Stimulated activated naive CD8-positive, alpha-beta T cell treated with anti-CD3 and anti-CD28 coated beads, Interleukin-15, Interleukin-2, amounts not matched to agents 100 ng/mL and 50 ng/mL, for 24 hours (primary cell): Measurements from ENCODE around the gene SEZ6.
"Not testable (repeated sequence)": the region's sequence is repeated elsewhere in the genome, so short reads cannot be mapped to it uniquely, and the experiment has no call there.

Experiments
- H3K27ac Mint-ChIP-seq: one replicate; pipeline ENCODE4 v1.8.0; 2021; ENCODE audit warnings: mild to moderate bottlenecking, mixed read lengths
- H3K27me3 Mint-ChIP-seq: one replicate; pipeline ENCODE4 v1.8.0; 2021; ENCODE audit warnings: mixed read lengths
- H3K36me3 Mint-ChIP-seq: one replicate; pipeline ENCODE4 v1.8.0; 2021; ENCODE audit warnings: low read depth, mixed read lengths
- H3K4me1 Mint-ChIP-seq: one replicate; pipeline ENCODE4 v1.8.0; 2021; ENCODE audit warnings: low read depth, mixed read lengths
- H3K4me3 Mint-ChIP-seq: one replicate; pipeline ENCODE4 v1.8.0; 2021; ENCODE audit warnings: mild to moderate bottlenecking, mixed read lengths
- H3K9me3 Mint-ChIP-seq: one replicate; pipeline ENCODE4 v1.8.0; 2021; ENCODE audit warnings: mixed read lengths

Gene SEZ6

DNA sequence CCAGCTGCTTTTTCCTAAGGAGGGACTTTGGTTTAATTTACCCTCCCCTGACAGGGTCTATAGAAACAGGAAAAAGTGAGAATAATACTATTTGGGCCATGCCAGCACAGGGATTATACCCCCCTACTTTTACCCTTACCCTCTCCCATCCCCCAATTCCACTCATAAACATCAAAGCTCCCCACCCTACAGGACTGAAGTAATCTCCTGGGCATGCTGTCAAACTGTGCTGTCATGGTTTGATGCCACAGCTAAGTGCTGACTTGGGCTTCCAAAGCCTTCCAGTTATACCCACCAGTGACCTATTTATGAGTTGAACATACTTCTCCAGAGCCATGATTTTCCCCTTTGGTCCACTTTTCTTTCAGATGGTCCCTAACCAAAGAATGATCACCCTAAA lies 67.3 kb downstream of the SEZ6 start:
- peaks cover 56% of the 10 kb centered on the region for H3K36me3 Mint-ChIP-seq
- H3K4me1 Mint-ChIP-seq = peaks cover 75% of the 10 kb centered on the region
- no peak overlapping the region for H3K4me3 Mint-ChIP-seq
- no peaks in the 10 kb centered on the region for H3K9me3 Mint-ChIP-seq
- H3K27ac Mint-ChIP-seq = no peak overlapping the region
- H3K27me3 Mint-ChIP-seq = no peaks in the 10 kb centered on the region

DNA sequence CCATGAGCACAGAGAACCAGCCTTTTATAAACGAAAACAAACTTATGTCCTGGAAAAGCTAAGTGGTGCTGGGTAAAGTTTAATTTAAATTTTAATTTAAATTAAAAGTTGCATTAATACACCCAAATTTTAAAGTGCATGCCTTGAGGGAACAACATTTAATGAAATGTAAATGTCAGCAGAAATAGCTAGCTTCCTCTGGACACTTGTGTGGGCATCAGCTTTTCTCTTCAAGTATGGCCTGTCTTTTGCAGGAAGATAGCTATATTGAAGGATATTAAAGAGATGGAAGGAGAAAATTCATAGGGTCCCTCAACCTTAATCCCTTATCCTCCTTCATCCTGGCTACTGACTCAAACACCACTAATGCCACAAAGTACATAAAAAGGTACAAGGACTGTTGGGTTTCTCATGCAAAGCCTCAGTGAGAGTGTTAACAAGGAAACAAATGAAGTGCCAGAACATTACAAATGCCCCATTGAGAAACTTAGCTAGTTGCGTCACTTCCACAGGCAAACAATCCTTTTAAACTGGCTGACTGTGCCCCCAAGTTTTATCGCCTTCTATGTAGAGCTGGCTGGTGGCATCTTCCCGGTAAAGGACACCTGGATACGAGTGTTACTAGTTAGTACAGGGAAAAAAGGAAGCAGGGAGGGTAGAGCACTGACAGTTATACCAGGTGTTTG lies 68.6 kb downstream of the SEZ6 start:
- Mint-ChIP-seq H3K27ac (no peak overlapping the region), H3K36me3 (peaks cover 47% of the 10 kb centered on the region)

DNA sequence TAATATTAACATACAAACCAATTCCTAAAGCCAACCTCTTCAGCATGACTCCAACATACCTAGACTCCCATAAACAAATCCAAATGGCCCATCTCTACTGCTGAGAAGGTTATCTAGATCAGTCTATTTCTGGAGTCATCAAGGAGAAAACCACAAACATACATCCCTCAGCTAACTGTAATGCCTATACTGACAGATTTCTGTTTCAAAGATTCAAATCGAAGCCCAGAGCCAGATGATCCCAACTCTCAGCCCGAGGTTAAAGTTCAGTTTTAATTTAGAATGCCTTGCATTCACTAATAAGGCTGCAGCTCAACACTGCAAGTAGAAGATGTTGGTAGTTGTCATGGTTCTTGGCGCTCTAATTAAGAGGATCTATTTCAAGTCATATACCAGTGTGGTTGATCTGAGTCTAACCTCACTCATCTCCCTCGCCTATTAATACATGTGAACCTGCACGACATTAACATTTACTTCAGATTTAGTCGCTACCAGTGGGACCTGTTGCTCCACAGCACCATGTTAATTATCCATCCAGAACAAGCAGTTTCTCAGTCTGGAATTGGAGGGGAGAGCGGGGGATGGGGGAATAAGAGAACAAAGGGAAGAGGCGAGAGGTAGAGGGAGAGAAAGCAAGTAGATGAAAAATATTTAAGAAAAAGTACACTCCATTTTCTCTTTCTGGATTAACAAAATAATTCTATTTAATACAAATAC lies 69.9 kb downstream of the SEZ6 start:
- Mint-ChIP-seq H3K4me1 (peaks cover 65% of the 10 kb centered on the region), H3K27me3 (no peaks in the 10 kb centered on the region), H3K36me3 (peaks cover 42% of the 10 kb centered on the region), H3K9me3 (no peaks in the 10 kb centered on the region), H3K4me3 (no peak overlapping the region), H3K27ac (no peak overlapping the region)

More for the DNA sequence above, 68.6 kb downstream of the SEZ6 start:
- peaks cover 72% of the 10 kb centered on the region for H3K4me1 Mint-ChIP-seq
- H3K27me3 Mint-ChIP-seq = no peaks in the 10 kb centered on the region
- H3K9me3 Mint-ChIP-seq = no peaks in the 10 kb centered on the region
- H3K4me3 Mint-ChIP-seq = no peak overlapping the region

DNA sequence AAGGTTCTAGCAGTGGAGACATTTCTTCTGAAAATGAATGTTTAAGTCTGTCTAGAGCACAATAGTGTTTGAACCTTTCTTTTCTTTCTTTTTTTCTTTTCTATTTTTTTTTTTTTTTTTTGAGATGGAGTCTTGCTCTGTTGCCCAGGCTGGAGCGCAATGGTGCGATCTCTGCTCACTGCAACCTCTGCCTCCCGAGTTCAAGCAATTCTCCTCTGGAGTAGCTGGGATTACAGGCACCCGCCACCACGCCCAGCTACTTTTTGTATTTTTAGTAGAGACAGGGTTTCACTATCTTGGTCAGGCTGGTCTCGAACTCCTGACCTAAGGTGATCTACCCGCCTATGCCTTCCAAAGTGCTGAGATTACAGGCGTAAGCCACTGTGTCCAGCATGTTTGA lies 71.3 kb downstream of the SEZ6 start:
- H3K27me3 Mint-ChIP-seq, H3K27ac Mint-ChIP-seq, H3K9me3 Mint-ChIP-seq, H3K4me3 Mint-ChIP-seq: not testable (repeated sequence)
- H3K4me1 Mint-ChIP-seq = peaks cover 61% of the 10 kb centered on the region
- peaks cover 39% of the 10 kb centered on the region for H3K36me3 Mint-ChIP-seq

DNA sequence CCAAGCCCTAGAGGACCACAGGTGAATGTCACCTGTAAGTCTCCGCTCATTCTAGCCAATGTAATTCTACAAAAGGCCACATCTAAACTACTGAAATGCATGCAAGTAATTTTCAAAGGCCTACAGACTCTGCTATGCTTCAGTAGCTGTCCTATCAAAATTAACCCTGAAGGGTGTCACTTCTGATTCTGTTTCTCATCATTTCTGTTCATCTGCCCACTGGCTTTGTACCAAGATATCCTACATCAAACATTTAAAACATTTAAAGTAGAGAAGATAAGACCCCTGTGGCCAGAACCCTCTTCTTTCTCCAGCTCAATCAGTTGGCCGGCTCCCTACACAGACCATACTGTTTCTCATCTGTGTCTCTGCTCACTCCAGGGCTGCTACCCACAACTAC lies 76.0 kb downstream of the SEZ6 start:
- Mint-ChIP-seq H3K9me3 (peaks cover 14% of the 10 kb centered on the region), H3K27me3 (no peaks in the 10 kb centered on the region), H3K4me3 (no peak overlapping the region), H3K27ac (no peak overlapping the region), H3K4me1 (peaks cover 69% of the 10 kb centered on the region), H3K36me3 (peaks cover 55% of the 10 kb centered on the region)

DNA sequence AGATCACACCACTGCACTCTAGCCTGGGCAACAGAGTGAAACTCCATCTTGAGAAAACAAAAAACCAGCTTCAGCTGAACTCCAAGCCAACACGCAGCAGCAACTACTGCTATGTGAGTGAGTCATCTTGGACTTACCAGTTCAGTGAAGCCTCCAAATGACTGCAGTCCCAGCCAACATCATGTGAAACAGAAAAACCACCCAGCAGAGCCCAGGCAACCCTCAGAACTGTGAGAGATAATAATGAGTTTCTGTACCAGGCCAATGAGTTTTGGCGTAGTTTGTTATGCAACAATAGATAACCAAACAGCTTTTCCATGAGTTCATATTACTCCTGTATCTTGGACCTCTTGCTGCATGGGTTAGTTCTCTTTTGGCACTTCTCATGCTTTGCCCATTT lies 77.8 kb downstream of the SEZ6 start:
- H3K27me3 Mint-ChIP-seq = no peaks in the 10 kb centered on the region
- peaks cover 65% of the 10 kb centered on the region for H3K36me3 Mint-ChIP-seq
- H3K27ac Mint-ChIP-seq = peak overlapping the region; percentile 63
- H3K4me1 Mint-ChIP-seq = peaks cover 69% of the 10 kb centered on the region
- H3K9me3 Mint-ChIP-seq = peaks cover 14% of the 10 kb centered on the region
- H3K4me3 Mint-ChIP-seq = no peak overlapping the region

DNA sequence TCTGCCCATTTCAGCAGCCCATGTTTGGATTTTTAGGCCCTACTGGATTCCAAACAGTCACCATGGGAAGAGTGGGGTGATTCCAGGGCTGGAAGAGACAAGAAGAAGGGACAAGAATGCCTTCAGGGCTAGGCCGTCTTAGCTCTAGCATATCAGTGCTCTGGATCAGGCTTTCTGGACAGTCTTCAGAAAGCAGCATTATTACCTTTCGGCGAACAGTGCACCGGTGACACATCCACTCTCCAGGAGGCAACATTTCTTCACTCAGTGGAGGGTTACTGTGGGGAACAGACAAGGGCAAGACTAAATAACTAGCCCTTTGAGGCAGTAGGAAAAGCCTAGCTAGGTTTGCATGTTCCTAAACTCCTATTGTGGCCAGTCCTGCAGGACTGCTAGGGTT lies 79.0 kb downstream of the SEZ6 start:
- Mint-ChIP-seq H3K36me3 (peaks cover 75% of the 10 kb centered on the region), H3K4me3 (no peak overlapping the region), H3K27ac (peak overlapping the region; percentile 82), H3K4me1 (peaks cover 69% of the 10 kb centered on the region), H3K9me3 (peaks cover 14% of the 10 kb centered on the region), H3K27me3 (no peaks in the 10 kb centered on the region)

DNA sequence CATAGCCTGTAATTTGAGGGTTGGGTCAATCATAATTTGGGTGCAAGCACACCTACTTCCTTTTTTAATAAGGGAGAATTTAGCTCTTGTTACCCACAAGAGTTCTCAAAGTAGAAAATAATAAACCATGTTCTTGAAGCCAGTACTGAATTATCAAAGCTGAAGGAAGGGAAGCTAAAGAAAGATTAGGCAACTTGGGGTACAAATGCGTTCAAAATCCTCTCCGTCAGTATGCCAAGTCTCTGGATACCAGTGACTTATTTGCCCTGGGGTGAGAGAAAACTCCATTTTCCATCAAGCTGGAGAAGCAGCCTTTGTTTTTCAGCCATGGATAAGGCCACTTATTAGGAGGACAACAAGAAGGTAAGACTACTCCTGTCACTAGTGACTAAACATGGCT lies 79.5 kb downstream of the SEZ6 start:
- no peaks in the 10 kb centered on the region for H3K27me3 Mint-ChIP-seq
- H3K4me1 Mint-ChIP-seq = peaks cover 65% of the 10 kb centered on the region
- H3K4me3 Mint-ChIP-seq = peak overlapping the region; percentile 58
- H3K36me3 Mint-ChIP-seq = peaks cover 79% of the 10 kb centered on the region
- H3K27ac Mint-ChIP-seq = peak overlapping the region; percentile 82
- peaks cover 14% of the 10 kb centered on the region for H3K9me3 Mint-ChIP-seq

DNA sequence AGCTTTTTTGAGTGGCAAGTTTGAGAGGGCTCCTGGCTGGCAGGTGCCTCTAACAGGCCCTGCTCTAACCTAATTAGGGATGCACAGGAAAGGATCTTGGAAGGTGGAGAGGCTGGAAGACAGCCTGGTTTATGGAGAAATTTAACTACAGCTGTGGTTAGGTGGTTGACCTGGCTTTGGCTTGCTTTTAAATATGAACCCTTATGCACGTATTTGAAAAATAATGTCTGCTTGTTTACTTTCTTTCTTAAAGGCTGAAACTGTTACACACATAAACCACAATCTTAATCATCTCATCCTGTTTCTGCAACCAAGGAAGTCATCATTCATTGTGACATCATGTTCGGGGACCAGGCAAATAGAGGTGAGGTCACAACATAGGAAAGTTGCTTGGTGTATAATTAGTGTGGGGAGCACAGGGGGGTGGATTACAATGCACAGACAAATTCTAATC lies 79.9 kb downstream of the SEZ6 start:
- Mint-ChIP-seq H3K4me3 (peak overlapping the region; percentile 58), H3K9me3 (peaks cover 14% of the 10 kb centered on the region), H3K36me3 (peaks cover 81% of the 10 kb centered on the region), H3K4me1 (peaks cover 63% of the 10 kb centered on the region), H3K27ac (peak overlapping the region; percentile 82), H3K27me3 (no peaks in the 10 kb centered on the region)

DNA sequence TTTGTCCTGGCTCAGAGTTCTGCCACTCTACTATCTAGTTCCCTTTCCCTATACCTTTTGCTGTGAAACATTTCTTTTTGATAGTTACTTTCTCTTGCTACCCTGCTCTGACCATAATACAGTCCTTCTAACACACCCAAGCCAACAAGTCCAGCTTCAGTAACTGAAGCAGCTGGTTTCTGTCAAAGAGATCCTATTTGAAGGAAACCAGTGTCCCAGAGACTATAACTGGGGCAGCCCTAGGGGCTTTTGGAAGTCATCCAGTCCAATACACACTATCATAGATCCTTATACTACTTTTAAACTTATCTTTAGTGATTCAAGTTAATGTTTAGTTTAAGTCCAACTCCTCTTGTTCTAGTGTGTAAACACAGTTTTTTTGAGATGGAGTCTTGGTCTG lies 85.6 kb downstream of the SEZ6 start:
- Mint-ChIP-seq H3K4me1 (peaks cover 23% of the 10 kb centered on the region), H3K36me3 (peaks cover 86% of the 10 kb centered on the region), H3K9me3 (peaks cover 2% of the 10 kb centered on the region), H3K4me3 (no peak overlapping the region), H3K27ac (no peak overlapping the region), H3K27me3 (no peaks in the 10 kb centered on the region)

DNA sequence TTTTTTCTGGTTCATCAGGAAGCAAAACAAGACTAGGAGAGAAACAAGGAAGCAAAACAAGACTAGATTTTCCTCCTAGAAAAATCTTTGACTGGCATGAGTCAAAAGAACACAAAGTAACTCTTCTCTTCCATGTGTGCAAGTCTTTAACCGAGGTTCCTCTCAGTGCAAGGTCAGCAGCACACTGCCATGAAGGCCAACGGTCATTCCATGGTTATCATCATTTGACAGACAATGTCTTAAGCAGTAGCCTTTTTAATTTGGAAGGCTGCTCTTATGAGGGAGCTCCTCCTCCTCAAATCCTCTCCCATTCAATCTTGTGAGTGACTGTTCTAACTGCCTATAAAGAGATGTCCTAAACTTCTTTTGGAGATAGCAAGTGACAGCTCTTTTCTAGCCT lies 87.5 kb downstream of the SEZ6 start:
- H3K27ac Mint-ChIP-seq = no peak overlapping the region
- H3K9me3 Mint-ChIP-seq = peaks cover 8% of the 10 kb centered on the region
- H3K4me1 Mint-ChIP-seq = peaks cover 12% of the 10 kb centered on the region
- H3K27me3 Mint-ChIP-seq = no peaks in the 10 kb centered on the region
- peaks cover 84% of the 10 kb centered on the region for H3K36me3 Mint-ChIP-seq
- H3K4me3 Mint-ChIP-seq = no peak overlapping the region

DNA sequence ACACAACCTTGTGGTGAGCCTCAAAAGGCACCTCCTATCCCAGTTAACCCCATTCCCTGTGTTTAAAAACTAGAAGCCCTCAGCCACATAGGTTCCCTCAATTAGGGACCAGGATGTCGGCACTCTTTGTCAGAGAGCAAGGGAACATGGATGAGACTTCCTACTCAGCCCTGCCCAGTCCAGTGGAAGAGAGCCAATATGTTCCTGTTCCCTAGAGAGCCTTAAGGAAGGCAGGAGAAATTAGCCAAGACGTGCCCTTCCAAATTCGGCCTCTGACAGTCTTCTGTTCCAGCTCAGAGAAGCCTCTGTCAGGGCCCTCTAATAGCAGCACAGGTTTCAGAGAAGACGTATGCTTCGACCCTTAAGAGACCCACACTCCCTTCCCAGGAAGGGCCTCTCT lies 88.4 kb downstream of the SEZ6 start:
- peaks cover 84% of the 10 kb centered on the region for H3K36me3 Mint-ChIP-seq
- peaks cover 8% of the 10 kb centered on the region for H3K9me3 Mint-ChIP-seq
- H3K27me3 Mint-ChIP-seq = no peaks in the 10 kb centered on the region
- no peak overlapping the region for H3K4me3 Mint-ChIP-seq
- H3K4me1 Mint-ChIP-seq = peaks cover 9% of the 10 kb centered on the region
- H3K27ac Mint-ChIP-seq = no peak overlapping the region

DNA sequence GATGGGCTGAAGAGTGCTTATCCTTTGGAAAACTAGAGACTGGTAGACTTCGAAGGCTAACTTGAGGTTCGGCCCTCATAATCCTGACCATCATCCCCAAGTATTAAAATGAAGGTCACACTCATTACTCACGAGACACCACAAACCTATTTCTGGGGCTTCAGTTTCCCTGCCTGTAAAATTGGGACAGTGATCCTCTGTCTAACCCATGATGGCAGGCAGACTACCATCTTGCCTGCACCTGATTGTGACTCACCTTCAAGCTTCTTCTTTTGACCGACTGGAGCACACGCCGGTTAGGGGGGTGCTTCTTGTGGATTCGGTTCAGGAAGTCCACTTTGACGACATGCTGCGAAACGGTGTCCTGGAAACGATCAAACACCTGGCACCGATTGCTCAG lies 88.8 kb downstream of the SEZ6 start:
- no peak overlapping the region for H3K27ac Mint-ChIP-seq
- peaks cover 8% of the 10 kb centered on the region for H3K9me3 Mint-ChIP-seq

DNA sequence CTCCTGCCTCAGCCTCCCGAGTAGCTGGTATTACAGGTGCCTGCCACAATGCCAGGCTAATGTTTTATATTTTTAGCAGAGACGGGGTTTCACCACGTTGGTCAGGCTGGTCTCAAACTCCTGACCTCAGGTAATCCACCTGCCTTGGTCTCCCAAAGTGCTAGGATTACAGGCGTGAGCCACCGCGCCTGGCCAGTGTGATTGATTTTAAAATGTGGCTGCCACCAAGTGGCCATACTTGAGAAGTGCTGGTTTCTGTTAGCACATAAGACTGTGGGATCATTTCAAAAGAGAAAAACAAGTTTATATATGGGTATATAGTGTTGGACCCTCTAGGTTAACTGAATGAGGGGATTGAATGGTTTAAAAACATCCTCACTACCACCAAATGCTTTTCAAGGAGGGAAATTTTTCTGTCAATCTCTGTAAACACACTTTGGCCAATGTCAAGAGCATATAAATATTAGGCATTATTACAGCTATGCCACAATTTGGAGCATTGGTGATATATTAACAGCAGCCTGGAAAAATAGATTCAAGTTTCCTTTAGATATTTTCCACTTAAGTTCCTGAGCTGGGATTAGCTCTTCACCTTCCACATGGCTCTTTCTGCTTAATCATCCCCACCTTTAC lies 89.4 kb downstream of the SEZ6 start:
- Mint-ChIP-seq H3K27ac (peak overlapping the region; percentile 27), H3K27me3 (no peaks in the 10 kb centered on the region), H3K9me3 (peaks cover 8% of the 10 kb centered on the region), H3K36me3 (peaks cover 85% of the 10 kb centered on the region), H3K4me1 (peaks cover 9% of the 10 kb centered on the region), H3K4me3 (no peak overlapping the region)

More for the DNA sequence above, 88.8 kb downstream of the SEZ6 start:
- Mint-ChIP-seq H3K4me3 (no peak overlapping the region), H3K36me3 (peaks cover 86% of the 10 kb centered on the region), H3K4me1 (peaks cover 9% of the 10 kb centered on the region), H3K27me3 (no peaks in the 10 kb centered on the region)

DNA sequence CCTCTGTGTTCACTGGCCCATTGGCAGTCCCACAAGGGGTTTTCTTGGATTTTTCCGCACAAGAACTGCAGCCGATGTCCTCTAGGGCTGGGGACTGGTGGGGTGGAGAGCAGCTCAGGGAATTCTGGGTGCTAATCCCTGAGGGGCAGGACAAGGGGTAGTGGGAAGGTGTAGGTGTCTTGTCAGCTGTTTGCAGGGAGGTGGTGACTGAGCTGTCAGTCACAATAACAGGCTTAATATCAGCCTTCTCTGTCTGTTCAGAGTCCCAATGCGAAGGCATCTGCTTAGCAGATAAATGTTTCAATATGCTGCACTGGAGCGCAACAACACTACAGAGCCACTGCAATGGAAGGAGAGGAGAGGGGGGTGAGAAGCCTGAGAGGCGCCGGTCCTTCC lies 92.9 kb downstream of the SEZ6 start:
- Mint-ChIP-seq H3K4me3 (no peak overlapping the region), H3K36me3 (peaks cover 86% of the 10 kb centered on the region), H3K27ac (no peak overlapping the region), H3K4me1 (peaks cover 9% of the 10 kb centered on the region), H3K27me3 (no peaks in the 10 kb centered on the region), H3K9me3 (peaks cover 8% of the 10 kb centered on the region)
